Measurements from ENCODE around the gene PPP2R3A.
A peak's percentile ranks its signal among the peaks of the same experiment; 100 is the strongest.
"Not testable (repeated sequence)": the region's sequence is repeated elsewhere in the genome, so short reads cannot be mapped to it uniquely, and the experiment has no call there.

The PPP2R3A gene

DNA sequence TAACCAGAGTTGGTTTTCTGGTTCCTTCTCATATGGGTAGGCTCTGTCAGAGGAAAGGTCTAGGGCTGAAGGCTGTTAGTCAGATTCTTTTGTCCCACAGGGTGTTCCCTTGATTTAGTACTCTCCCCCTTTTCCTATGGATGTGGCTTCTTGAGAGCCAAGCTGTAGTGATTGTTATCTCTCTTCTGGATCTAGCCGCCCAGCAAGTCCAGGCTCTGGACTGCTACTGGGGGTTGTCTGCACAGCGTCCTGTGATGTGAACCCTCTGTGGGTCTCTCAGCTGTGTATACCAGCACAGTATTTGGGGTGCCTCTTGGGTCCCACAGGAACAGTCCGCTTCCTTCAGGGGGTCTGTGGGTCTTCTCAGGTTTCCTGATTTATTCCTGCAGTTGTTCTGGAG is 70.8 kb downstream of the PPP2R3A start:
- no peak for DNase-seq

DNA sequence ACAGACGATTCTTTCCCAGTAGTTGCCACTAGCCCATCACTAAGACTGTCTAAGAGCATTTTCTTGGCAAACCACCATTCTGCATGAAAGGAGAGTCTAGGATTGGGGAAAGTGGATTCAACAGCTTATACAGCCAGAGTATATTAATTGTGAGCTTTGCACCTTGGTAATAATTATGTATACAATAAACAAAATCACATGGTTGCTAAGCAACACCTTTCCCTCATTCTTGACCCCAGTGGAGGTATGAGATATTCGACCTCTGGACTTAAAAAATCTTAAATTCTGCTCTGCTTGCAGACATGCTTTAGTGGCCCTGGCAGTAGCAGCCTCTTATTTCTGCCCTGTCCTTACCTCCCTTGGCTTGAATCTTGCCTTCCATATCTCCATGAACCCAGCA is 73.1 kb downstream of the PPP2R3A start:
- no peak for DNase-seq

DNA sequence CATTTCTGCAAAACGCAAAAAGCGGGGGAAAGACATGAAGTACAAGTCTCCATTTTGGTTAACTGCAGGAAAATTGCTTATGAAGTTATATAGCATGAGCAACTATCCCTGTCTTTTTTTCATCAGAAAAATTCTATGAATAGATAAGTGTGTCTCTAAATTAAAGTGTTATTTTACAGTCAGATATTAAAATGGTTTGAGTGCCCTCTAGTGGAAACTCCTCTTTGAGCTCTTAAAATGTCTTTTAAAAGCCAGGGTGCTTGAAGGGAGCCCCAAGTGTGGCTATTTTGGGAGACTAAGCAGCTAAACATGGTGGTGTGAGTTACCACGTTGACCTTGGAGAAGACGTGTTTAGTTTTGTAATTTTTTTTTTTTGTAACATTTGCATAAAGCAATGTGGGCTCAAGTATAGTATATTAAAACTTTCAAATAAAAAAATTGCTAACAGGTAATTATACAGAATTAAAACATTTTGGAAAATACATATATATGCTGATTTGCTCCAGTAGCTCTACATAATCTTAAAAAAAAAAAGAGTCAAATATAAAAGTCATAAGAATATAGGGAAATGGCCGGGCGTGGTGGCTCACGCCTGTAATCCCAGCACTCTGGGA is 77.2 kb downstream of the PPP2R3A start:
- peak; percentile 65 for DNase-seq

DNA sequence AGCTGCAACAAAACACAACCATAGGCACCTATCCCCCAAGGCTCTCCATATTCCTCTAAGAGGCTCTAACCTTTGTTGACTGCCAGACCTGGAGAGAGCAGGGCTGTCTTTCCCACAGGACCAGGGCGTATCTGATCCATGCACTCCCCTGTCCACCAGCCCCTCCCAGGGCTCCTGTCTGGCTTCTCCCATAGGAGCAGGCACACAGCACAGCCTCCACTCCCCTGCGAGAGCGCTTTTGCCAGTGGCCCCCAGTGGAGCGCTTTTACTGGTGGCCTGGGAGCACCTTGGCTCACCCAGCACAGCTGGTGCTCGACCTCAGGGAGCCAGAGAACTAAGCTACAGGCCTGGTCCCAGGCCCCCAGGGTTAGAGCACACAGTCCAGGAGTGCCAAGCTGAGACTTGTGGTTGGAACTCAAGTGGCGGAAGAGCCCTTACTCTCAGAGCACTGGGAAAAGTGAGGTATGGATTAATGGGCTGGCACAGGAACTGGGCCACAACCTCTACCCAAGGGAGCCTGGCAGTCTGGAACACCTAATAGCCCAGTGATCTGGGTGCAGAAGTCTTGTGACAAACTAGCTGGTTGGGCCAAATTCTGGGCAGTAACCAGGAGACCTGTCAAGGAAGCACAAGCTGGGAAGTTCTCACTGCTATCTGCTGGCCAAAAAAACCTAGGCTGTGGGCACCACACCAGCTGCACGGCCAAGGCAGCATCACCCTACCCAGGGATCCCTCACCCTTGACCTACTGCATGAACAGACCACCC is 79.6 kb downstream of the PPP2R3A start:
- DNase-seq, result no peak

DNA sequence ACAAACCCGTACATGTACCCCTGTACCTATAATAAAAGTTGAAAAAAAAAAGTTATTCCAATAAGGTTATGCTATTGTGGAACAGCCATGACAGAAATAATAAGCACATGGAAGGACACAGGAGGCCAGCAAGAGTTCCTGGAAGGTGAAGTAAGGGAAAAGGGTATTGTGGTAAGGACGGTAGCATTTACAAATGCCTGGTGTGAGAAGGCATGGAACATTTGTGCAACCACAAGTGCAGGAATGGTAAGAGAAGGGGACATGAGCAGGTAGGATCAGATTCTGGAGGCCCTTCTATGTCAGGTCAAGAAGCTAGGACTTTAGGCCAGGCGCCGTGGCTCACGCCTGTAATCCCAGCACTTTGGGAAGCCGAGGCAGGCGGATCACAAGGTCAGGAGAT is 82.5 kb downstream of the PPP2R3A start:
- DNase-seq, result no peak

DNA sequence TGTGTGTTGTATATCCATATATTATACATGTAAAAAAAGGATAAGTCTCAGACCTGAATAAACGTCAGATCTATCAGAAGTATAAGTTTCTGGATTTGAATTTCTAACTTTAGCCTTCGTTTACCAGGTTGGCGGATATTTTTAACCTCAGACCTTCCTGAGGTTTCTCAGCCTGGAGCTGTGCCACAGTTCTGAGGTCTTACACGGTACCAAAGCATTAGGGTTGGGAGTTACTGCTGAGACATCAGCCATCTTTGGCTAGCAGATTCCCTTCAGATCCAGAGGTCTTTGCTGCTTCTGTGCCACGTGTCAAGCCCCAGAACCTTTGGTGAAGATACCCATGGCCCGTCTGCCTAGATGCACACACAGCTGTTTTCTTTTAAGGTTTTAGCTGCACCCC is 84.7 kb downstream of the PPP2R3A start:
- DNase-seq, result no peak

DNA sequence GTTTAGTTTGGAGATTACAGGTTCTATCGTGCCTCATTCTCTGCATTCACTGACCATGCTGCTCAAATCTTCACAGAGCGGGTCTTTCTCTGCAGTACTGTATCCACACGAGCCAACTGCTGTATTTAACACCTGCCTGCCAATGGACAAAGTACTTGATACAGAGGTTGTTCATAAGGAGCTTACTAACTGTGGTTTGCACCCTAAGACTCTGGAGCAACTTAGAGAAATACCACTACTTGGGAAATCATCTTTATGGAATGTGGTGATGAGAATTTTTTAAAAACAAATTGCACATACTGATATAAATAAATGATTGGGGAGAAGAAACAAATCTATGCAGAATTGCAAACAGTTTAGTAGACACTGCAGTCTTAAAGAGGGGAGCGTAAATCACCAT is 90.0 kb downstream of the PPP2R3A start:
- DNase-seq, result no peak

DNA sequence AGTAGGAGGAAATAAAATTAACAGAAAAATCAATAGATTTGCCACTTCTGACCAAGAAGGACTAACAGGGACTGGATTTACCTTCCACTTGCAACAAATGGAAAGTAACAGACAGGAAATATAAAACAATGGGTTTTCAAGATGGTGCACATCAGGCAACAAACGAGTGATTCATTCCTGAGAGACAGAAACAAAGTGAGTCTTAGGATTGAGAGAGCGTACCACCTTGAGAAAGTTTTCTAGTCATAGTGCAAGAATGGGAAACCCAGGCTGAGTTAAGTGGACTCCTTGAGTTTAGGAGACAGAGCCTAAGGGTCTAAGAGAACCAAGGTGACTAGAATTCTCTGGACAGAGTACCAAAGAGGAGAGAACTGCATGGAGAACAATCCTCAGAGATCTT is 101.7 kb downstream of the PPP2R3A start:
- no peak for DNase-seq

DNA sequence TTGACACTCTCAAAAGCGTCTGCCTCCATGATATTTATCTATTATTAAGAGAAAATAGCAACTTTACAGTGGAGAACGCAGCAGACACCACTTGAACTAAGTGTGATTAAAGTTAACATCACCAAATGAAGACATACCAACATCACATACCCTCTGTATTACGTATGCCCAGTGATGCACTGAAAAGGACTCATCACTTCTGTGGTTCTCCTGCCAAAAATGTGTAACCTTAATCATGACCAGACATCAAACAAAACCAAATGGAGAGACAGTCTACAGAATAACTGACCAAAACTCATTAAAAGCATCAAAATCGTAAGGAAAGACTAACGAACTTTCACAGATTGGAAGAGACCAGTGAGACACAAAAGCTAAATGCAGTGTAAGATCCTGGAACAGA is 103.2 kb downstream of the PPP2R3A start:
- DNase-seq, result peak; percentile 79

DNA sequence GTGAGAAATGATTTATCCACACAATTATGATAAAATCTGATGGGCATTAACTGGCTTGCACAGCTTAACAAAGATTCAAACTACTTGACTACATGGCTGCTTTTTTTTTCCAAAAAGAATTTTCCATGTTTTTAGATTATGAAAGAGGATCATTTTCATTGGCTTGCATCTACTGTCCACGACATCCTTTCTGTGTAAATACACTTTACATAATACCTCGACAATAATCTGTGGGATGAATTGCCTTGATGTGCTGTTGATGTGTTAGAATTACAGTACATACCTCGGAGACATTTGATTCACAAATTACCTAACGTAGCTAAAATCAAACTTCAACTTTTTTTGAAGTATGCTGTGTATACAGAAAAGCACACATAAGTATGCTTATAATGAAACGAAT is 104.4 kb downstream of the PPP2R3A start:
- DNase-seq, result no peak

DNA sequence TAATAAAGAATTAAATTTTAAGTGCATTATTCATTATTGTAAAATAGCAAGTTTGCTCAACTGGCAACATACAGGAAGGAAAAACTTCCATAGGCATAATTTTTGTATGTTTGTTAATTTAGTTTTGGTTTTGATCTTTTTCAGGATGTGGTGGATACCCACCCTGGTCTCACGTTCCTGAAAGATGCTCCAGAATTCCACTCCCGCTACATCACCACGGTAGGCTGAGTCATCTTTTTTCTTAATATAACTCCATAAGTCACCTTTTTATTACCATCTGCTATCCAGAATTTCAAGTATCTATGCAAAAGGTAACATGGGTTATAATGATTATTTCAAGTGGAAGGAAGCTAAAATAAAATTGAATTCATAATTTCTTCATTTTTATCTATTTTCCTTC is 104.8 kb downstream of the PPP2R3A start:
- peak; percentile 87 for DNase-seq

DNA sequence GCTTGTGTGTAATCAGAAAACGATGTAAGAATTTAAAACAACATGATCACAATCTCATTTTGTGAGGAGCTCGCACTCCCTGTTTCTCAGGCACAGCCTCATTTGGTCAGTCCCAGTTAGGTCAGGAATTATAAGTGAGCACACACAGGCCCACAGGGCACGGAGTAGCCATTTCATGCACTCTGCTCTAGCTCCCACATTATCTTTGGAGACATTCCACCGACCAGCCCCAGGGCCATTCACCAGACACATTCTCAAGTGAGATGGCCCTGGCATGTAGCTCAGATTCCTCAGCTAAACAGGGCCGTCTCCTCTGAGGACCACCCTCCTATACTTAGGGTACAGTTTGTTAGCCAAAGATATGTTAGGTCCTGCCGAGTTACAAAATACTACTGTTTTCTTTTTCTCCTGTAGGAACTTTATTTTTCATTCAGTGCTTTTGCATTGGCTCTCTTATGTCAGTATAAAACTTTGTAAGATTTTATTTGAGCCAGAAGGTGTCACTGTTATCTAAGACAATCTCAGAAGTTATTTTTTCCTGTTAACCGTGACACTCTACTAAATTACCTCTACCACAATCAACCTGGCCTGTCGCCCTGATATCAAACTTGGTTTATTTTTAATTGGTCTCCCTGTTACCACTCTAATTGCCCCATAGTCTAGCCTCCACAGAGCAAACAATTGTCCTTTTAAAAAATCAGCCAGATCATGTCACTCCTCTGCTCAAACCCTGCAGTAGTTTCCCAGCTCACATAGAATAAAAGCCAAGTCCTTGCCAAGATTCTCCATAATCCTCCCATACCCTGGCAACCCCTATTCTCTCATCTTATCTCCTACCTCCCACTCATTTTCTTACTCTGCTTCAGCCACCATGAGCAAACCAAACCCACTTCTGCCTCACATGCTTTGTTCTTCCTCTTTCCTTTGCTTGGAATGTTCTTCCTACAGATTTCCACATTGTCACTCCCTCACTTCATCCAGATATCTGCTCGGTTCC is 105.7 kb downstream of the PPP2R3A start:
- peak; percentile 44 for DNase-seq

DNA sequence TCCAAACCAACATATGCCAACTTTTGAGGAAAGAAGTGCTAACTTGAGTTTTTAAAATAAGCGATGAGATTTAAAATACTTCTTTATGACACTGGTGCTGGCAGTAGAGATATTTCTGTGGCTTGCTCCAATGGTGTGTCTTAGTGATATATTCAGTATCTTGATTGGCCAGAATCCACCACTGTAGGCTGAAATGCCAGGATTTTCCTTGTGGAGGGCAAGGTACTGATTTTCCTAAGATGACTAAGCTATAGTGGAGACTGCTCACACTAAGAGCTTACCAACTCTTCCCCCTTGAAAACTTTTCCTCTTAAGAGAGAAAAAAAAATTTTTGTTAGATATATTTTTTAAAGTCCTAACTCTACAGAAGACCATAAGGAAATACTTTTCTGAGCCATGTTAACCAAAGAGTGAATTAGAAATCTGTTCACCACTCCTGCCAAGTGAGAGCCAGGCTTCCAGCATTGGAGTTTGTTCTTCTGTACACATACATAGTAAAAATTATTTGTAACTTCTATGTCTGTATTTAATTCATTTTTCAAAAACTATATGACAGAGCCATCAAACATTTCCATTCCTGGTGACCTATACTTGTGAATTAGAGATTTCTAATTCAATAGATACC is 109.1 kb downstream of the PPP2R3A start:
- DNase-seq, result no peak

DNA sequence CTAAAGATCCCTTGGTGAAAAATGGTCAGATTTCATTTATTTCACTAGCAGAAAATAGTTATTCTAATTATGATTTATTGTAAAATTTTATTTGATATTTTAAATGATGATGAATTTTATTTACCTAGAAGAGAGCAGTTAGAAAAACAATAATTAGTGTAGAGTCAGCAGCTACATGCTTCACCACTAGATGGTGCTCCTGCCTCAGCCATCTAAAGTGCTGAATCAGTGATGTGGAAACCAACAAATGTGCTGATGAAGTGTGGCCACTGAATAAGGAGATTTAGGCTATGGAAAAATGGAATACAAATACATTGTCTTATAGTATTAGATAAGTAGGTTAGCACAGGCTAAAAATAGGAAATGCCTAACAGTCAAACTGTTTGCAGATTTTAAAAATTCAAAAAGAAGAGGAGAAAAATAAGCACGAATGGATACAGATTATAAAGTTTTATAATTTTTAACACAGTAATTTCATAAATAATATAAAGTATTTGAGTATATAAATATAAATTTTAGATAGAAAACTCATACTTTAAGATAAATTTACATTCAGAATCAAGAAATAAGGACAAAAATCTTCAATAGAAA is 109.8 kb downstream of the PPP2R3A start:
- peak; percentile 72 for DNase-seq

DNA sequence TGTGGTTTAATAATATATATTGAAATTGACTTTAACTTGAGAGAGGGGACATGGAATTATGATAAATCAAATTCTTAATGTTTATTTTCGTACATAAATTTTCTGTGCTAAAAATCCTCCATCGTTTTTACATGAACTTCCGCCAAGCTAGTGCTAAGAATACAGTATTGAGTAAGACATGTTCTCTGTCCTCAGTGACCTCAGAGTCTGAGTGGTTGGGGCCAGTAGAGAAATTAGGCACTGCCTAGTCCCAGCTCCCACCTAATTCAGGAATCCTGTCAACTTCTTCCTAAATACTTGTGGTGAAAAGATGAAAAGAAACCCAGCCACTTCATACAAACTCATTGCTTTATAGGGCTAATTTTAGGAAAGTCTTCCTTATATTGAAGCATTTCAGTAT is 110.3 kb downstream of the PPP2R3A start:
- no peak for DNase-seq

DNA sequence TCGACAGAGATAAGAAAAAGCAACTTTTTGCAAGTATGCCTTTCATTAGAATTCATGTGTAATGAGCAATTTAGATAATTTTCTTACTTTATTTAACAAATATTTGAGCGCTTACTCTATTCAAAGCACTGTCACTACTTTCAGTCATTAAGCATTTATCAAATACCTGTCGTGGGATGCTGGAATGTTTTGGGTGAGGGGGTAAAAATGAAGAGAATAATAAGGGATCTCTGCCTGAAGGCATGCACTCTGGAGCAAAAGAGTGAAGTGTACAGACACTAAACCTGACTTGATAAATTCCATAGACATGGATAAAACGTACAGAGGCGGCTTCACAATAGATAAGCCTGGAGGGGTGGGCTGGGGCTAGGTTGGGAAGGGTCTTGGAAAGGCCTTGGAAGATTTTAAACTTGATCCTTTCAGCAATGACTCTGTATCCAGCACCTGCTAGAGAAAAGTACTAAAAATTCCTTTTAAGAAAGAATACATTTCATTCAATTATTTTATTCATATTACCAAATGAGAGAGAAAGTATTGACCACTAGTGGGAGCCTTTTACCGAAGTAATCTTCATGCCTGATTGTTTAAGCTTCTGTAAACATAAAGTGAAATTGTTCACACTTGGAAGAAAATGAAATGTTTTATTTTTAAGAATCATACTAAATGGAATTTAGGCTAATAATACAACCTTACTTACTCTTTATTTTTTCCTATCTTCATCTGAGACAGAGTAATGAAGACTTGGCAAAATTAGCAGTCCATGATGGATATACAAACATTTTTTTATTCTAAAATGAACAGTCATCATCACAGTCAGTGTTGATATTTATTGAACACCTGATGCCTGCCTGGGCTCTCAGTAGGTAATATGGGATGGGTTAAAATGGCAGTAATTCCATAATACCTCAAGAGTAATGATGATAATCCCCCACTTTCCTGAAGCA is 113.2 kb downstream of the PPP2R3A start:
- peak; percentile 32 for DNase-seq

DNA sequence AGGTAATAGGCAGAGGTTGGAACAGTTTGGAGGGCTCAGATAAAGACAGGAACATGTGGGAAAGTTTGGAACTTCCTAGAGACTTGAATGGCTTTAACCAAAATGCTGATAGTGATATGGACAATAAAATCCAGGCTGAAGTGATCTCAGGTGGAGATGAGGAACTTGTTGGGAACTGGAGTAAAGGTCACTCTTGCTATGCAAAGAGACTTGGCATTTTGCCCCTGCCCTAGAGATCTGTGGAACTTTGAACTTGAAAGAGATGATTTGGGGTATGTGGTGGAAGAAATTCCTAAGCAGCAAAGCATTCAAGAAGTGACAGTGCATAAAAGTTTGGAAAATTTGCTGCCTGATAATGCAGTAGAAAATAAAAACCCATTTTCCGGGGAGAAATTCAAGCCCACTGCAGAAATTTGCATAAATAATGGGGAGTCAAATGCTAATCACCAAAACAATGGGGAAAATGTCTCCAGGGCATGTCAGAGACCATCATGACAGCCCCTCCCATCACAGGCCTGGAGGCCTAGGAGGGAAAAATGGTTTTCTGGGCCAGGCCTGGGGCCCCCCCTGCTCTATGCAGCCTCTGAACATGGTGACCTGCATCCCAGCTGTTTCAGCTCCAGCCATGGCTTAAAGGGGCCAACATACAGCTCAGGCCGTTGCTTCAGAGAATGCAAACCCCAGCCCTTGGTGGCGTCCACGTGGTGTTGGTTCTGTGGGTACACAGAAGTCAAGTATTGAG is 118.3 kb downstream of the PPP2R3A start:
- DNase-seq, result not testable (repeated sequence)

DNA sequence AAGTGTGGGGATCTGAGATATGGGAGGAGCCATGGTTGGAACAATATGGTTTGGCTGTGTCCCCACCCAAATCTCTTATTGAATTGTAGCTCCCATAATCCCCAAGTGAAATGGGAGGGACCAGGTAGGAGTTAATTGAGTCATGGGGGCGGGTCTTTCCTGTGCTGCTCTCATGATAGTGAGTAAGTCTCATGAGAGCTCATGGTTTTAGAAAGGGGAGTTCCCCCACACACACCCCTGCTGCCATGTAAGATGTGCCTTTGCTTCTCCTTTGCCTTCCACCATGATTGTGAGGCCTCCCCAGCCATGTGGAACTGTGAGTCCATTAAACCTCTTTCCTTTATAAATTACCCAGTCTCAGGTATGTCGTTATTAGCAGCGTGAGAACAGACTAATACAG is 119.5 kb downstream of the PPP2R3A start:
- DNase-seq, result not testable (repeated sequence)

DNA sequence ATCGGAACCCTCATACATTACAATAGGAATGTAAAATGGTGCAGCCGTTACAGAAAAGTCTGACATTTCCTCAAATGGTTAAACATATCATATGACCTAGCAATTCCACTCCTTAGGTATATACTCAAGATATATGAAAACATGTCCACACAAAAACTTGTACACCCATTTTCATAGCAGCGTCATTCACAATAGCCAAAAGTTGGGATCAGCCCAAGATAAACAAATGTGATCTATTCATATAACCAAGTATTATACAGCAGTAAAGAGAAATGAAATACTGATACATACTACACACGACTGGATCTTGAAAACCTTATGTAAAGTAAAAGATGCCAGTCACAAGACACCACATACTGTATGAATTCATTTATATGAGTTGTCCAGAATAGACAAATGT is 128.2 kb downstream of the PPP2R3A start:
- DNase-seq, result no peak

DNA sequence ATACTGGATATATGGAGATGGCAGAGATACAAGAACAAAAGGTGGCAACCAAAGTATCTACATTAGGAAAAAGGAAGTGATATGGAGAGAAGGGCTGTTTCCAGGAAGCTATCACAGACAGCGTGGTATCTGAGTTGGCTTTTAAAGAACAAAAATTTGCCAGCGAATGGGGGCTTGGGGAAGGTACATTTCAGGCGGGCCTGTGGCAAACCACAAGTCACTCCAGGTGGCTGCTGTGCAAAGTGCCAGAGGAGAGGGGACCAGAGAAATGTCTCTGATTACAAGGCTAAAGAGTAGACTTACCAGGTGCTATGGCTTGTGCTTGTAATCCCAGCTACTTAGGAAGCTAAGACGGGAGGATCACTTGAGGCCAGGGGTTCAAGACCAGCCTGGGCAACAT is 139.5 kb downstream of the PPP2R3A start:
- DNase-seq, result no peak

All from fibroblast of skin of back (primary cell).